IPS-NIHi11 (cell line): Measurements from ENCODE around the gene FHIP2A.
"Not testable (repeated sequence)": the region's sequence is repeated elsewhere in the genome, so short reads cannot be mapped to it uniquely, and the experiment has no call there.

ENCODE experiments used
- DNase-seq: peaks from one replicate; pipeline ENCODE4 v3.0.0; 2012; ENCODE audit warnings: mixed read lengths, low spot score

FHIP2A gene

GRCh38 chr10:114815791-114816190, 5.8 kb upstream of the FHIP2A start:
- DNase-seq = no peak

GRCh38 chr10:114816308-114816707, 5.3 kb upstream of the FHIP2A start:
- DNase-seq = no peak

DNA sequence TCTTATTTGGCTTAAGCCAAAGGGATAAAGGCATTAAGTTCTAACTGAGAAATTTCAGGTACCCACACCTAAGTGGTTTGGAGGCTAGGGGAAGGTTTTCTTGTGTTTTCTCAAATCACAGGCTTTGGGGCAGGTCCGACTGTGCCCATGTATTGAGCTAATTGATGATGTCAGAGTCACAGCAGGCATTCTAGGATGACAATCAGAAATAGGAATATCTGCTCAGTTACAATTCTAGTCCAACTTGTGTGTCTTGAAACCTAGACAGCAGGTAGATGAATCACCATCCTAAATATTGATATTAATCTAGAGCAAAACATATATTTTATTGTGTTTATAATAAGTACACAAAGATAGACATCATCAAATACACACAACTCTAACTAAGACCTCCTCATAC, 2.3 kb upstream of the FHIP2A start:
- DNase-seq = no peak

DNA sequence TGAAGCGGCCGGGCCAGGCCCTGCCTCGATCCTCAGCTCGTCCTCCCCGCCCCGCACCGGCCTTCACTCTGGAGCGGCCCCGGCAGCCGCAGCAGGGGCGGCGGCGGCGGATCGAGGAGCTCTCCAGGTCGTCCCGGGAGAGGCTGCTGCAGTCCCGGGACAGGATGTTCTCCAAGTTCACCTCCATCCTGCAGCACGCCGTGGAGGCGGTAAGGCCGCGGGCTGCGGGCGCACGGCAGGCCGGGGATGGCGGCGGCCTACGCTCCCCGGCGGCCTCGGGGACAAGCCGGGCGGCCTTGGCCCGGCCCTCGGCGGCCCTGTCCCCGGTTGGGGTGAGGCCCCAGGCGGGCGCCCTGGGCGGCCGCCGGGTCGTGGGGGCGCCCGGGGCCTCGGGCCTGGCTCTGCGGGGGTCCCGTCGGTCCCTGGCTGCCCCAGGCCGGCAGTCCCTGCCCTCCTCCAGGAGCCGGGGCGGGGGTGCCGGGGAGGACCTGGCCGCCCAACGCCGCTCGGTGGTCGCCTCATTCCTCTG, 399 bp downstream of the FHIP2A start:
- no peak for DNase-seq

GRCh38 chr10:114822444-114823076, 980 bp downstream of the FHIP2A start:
- peak; percentile 51 for DNase-seq

- no peak for DNase-seq
Measured at GRCh38 chr10:114823077-114823463, 1.5 kb downstream of the FHIP2A start.

DNA sequence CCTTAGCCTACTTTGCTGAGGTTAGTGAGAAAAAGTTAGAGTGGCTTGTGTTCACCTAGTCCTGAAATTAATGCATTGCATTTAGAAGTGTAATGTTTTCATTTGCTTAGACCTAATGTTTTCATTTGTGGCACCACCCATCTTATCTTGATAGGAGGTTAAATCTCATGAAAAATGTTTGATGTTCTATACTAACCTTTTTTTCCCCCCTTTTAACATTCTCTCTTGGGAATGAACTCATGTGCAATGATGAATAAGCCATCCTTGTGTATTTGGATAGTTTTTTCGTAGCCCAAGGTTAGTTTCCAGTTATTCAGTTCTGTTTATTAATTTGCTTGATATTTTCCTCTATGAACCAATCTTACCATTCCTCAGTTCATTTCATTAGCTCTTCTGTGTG, 2.8 kb downstream of the FHIP2A start:
- DNase-seq = no peak

- no peak for DNase-seq
Measured at GRCh38 chr10:114825513-114826253, 4.1 kb downstream of the FHIP2A start.

DNA sequence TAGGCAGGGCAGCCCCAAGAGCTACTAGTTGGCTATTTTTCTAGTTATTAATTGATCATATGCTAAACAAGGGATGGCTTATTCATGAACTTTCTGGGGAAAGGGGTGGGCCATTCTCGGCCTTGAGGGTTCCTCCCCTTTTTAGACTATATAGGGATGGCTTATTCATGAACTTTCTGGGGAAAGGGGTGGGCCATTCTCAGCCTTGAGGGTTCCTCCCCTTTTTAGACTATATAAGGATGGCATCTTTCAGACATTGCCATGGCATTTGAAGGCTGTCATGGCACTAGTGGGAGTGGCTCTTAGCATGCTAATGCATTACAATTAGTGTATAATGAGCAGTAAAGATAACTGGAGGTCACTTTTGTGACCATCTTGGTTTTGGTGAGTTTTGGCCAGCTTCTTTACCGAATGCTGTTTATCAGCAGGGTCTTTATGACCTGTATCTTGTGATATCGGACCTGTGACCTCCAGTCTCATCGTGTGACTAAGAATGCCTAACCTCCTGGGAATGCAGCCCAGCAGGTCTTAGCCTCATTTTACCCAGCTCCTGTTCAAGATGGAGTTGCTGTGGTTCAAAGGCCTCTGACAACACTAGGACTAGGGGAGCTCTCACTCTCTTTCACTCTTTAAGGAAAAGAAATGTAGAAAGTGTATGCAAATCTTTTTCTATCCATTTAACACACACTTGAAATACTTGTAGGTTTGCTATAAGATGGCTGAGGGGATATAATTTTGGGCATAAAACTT, 7.8 kb downstream of the FHIP2A start:
- no peak for DNase-seq

DNA sequence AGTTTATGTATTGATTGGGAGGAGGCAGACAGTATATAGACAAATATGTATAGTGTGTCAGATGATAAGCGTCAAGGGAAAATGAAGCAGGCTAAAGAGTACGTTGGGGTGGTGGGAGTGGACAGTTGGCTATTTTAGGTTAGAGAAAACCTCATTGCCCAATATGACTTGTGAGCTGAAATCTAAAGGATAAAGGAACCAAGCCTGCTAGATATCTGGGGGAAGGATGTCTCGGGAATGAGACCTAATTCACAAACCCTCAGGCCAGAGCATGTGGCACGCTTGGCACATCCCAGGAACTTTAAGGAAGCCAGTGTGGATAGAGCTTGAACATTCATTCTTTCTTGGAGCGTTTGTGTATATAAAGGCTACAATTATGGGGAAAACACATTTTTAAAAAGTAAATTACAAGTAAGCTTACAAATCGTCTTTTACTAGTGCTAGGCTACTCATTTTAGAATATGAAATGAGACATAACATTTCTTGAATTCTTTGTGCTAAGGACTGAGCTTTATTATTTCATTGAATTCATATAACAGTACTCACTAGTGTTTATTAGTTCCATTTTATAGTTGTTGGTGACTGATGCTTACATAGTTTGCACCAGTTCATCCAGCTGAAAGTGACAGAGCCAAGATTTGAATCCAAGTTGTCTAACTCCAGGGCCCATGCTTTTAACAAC, 9.7 kb downstream of the FHIP2A start:
- DNase-seq = no peak

DNA sequence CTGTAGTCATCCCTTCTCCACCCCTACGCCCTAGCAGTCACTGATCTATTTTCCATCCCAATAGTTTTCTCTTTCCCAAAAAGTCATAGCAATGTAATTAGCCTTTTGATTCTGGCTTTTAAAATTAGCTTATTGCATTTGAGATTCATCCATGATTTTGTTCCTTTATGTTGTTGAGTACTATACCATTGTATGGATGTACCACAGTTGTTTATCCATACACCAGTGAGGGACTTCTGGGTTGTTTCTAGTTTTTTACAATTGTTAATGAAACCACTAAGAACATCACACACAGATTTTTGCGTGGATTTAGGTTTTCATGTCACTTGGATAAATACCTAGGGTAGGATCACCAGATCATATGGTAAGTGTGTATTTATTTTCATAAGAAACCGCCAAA, 16.1 kb downstream of the FHIP2A start:
- DNase-seq = no peak

GRCh38 chr10:114839901-114840300, 18.3 kb downstream of the FHIP2A start:
- DNase-seq = no peak

GRCh38 chr10:114845978-114846693, 24.6 kb downstream of the FHIP2A start:
- no peak for DNase-seq

DNA sequence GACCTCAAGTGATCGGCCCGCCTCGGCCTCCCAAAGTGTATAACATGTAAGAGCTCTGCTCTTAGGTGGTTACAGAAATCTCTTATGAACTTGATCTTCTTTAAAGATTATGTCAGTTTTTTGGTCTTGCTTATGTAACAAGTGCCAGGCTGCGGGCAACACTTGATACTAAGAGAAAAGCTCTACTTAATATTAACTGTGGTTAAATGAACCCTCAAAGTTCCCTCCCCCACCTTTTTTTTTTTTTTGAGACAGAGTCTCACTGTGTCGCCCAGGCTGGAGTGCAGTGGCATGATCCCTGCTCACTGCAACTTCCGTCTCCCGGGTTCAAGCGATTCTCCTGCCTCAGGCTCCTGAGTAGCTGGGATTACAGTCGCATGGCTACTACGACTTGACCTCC, 25.9 kb downstream of the FHIP2A start:
- not testable (repeated sequence) for DNase-seq

DNA sequence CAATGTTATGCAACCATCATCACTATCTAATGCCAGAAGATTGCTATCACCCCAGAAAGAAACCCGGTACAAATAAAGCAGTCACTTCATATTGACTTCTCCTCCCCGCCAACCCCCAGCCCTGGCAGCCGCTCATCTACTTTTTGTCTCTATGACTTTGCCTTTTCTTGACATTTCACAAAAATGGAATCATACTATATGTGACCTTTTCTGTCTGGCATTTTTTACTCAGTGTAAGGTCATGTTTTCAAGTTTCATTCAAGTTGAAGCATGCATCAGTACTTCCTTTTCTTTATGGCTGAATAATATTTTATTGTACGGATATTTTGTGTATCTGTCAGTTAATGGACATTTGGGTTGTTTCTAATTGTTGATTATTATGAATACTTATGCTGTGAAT, 28.1 kb downstream of the FHIP2A start:
- no peak for DNase-seq

GRCh38 chr10:114850126-114850525, 28.5 kb downstream of the FHIP2A start:
- no peak for DNase-seq

DNA sequence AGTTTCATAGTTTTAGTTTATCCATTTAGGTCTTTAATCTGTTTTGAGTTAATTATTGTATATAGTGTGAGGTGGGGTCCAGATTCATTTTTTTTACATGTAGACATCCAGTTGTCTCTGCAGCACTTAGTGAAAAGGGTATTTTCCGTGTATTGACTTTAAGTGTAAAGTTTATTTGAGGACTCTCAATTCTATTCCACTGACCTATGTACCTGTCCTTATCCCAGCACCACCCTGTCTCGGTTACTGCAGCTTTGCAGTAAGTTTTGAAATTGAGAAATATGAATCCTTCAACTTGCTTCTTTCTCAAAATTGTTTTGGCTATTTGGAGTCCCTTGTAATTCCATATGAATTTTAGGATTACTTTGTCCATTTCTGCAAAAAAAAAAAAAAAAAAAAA, 29.8 kb downstream of the FHIP2A start:
- no peak for DNase-seq

GRCh38 chr10:114852197-114852596, 30.6 kb downstream of the FHIP2A start:
- no peak for DNase-seq

GRCh38 chr10:114854906-114855305, 33.3 kb downstream of the FHIP2A start:
- DNase-seq = no peak

GRCh38 chr10:114855776-114856543, 34.4 kb downstream of the FHIP2A start:
- DNase-seq = no peak
